ENCODE measurements around the gene HNRNPD.

Gene HNRNPD

GRCh38 chr4:82381661-82382296 is 8.0 kb upstream of the HNRNPD start:
- H3K27ac ChIP-seq: no peak overlapping the region
- no peak for TF ChIP-seq CTCF (IDR thresholded peaks at IDR 0.05)
- no peak for TF ChIP-seq ZFX (IDR thresholded peaks at IDR 0.05; ENCODE audit: borderline replicate concordance)

- TF ChIP-seq ZFX (IDR thresholded peaks at IDR 0.05; ENCODE audit: borderline replicate concordance): no peak
- no peak for TF ChIP-seq CTCF (IDR thresholded peaks at IDR 0.05)
- no peak overlapping the region for H3K27ac ChIP-seq
These were observed 7.4 kb upstream of the HNRNPD start for GRCh38 chr4:82381235-82381634.

GRCh38 chr4:82380831-82381230 is 7.0 kb upstream of the HNRNPD start:
- TF ChIP-seq ZFX (IDR thresholded peaks at IDR 0.05; ENCODE audit: borderline replicate concordance) (no peak), CTCF (IDR thresholded peaks at IDR 0.05) (no peak)
- no peak overlapping the region for H3K27ac ChIP-seq

- no peak overlapping the region for H3K27ac ChIP-seq
- no peak for TF ChIP-seq CTCF (IDR thresholded peaks at IDR 0.05)
- no peak for TF ChIP-seq ZFX (IDR thresholded peaks at IDR 0.05; ENCODE audit: borderline replicate concordance)
These were observed 6.6 kb upstream of the HNRNPD start for GRCh38 chr4:82380344-82380743.

- no peak overlapping the region for H3K27ac ChIP-seq
- TF ChIP-seq ZFX (IDR thresholded peaks at IDR 0.05; ENCODE audit: borderline replicate concordance) (no peak), CTCF (IDR thresholded peaks at IDR 0.05) (no peak)
These were observed 2.3 kb upstream of the HNRNPD start for GRCh38 chr4:82376109-82376508.

- TF ChIP-seq ZFX (IDR thresholded peaks at IDR 0.05; ENCODE audit: borderline replicate concordance): no peak
- no peak for TF ChIP-seq CTCF (IDR thresholded peaks at IDR 0.05)
- H3K27ac ChIP-seq: peak overlapping the region; percentile 98
These were observed 340 bp downstream of the HNRNPD start for GRCh38 chr4:82373486-82373815.

GRCh38 chr4:82372517-82373485 is 990 bp downstream of the HNRNPD start:
- no peak for TF ChIP-seq CTCF (IDR thresholded peaks at IDR 0.05)
- peak overlapping the region; percentile 98 for H3K27ac ChIP-seq
